GM18498 (cell line): ENCODE data around the gene CYP46A1.
"Not testable (repeated sequence)": the region's sequence is repeated elsewhere in the genome, so short reads cannot be mapped to it uniquely, and the experiment has no call there.

Experiments
- ATAC-seq: cut with Tn5 transposase; IDR thresholded peaks from one replicate; pipeline ENCODE4 v1.9.1; 2021; ENCODE audit warnings: mild to moderate bottlenecking, moderate library complexity; ENCODE audit not compliant: unreplicated experiment

The CYP46A1 gene

GRCh38 chr14:99754141-99755067 is 70.3 kb downstream of the CYP46A1 start:
- ATAC-seq, result no peak

GRCh38 chr14:99755068-99755405 is 70.9 kb downstream of the CYP46A1 start:
- ATAC-seq, result no peak

GRCh38 chr14:99755629-99756603 is 71.8 kb downstream of the CYP46A1 start:
- no peak for ATAC-seq

- ATAC-seq, result no peak
Measured at GRCh38 chr14:99756796-99757195, 72.7 kb downstream of the CYP46A1 start.

GRCh38 chr14:99757331-99758070 is 73.4 kb downstream of the CYP46A1 start:
- no peak for ATAC-seq

- ATAC-seq, result no peak
Measured at GRCh38 chr14:99758121-99758821, 74.2 kb downstream of the CYP46A1 start.

- no peak for ATAC-seq
Measured at GRCh38 chr14:99758872-99759545, 74.9 kb downstream of the CYP46A1 start.

GRCh38 chr14:99759546-99759925 is 75.4 kb downstream of the CYP46A1 start:
- no peak for ATAC-seq

- no peak for ATAC-seq
Measured at GRCh38 chr14:99760817-99761216, 76.7 kb downstream of the CYP46A1 start.

- not testable (repeated sequence) for ATAC-seq
Measured at GRCh38 chr14:99762911-99763310, 78.8 kb downstream of the CYP46A1 start.

- ATAC-seq, result no peak
Measured at GRCh38 chr14:99763527-99764221, 79.6 kb downstream of the CYP46A1 start.

- no peak for ATAC-seq
Measured at GRCh38 chr14:99764222-99764706, 80.2 kb downstream of the CYP46A1 start.

- ATAC-seq, result no peak
Measured at GRCh38 chr14:99768381-99768780, 84.3 kb downstream of the CYP46A1 start.

GRCh38 chr14:99769123-99769522 is 85.0 kb downstream of the CYP46A1 start:
- ATAC-seq, result no peak

- ATAC-seq, result no peak
Measured at GRCh38 chr14:99769799-99770198, 85.7 kb downstream of the CYP46A1 start.

- ATAC-seq, result no peak
Measured at GRCh38 chr14:99772371-99773283, 88.5 kb downstream of the CYP46A1 start.

- no peak for ATAC-seq
Measured at GRCh38 chr14:99773521-99774497, 89.7 kb downstream of the CYP46A1 start.
